ENCODE results near the gene TMEM244. TPM values are rescaled to one million over a fixed set of nuclear protein-coding genes. Genes with fewer than 3 reads are reported as not detected.

TMEM244 gene
- total RNA-seq, 4 donors from 2014 or later: not detected

GRCh38 chr6:129801909-129802308 lies 59.2 kb downstream of the TMEM244 start:
- DNase-seq (ENCODE audit: low spot score in 2 of 2): no peak
- Histone ChIP-seq H3K4me3 (no peak overlapping the region), H3K27me3 (no peaks in the 10 kb centered on the region), H3K27ac (no peak overlapping the region), H3K4me1 (no peaks in the 10 kb centered on the region), H3K36me3 (no peaks in the 10 kb centered on the region), H3K9me3 (peaks cover 0 to 14% (median 0%) of the 10 kb centered on the region in 4 donors)
- TF ChIP-seq CTCF (IDR thresholded peaks at IDR 0.05) (no peak), POLR2A (IDR thresholded peaks at IDR 0.05) (no peak), EP300 (IDR thresholded peaks at IDR 0.05) (no peak)
- WGBS, 2 donors: 84% methylated on average over 4 of the region's 4 CpGs

- H3K27ac ChIP-seq: no peak overlapping the region
- no peaks in the 10 kb centered on the region for H3K36me3 ChIP-seq
- no peak overlapping the region for H3K4me3 ChIP-seq
- DNase-seq (ENCODE audit: low spot score in 2 of 2): no peak
- H3K9me3 ChIP-seq: no peaks in the 10 kb centered on the region
- WGBS, 2 donors: 62 to 83% methylated on average over 2 of the region's 2 CpGs
- TF ChIP-seq EP300 (IDR thresholded peaks at IDR 0.05): no peak
- TF ChIP-seq POLR2A (IDR thresholded peaks at IDR 0.05): no peak
- TF ChIP-seq CTCF (IDR thresholded peaks at IDR 0.05): no peak
- no peaks in the 10 kb centered on the region for H3K27me3 ChIP-seq
- H3K4me1 ChIP-seq: no peaks in the 10 kb centered on the region
Observed at GRCh38 chr6:129795261-129795660, 65.9 kb downstream of the TMEM244 start.

- no peak for TF ChIP-seq POLR2A (IDR thresholded peaks at IDR 0.05)
- no peak for TF ChIP-seq EP300 (IDR thresholded peaks at IDR 0.05)
- no peak for TF ChIP-seq CTCF (IDR thresholded peaks at IDR 0.05)
- H3K4me1 ChIP-seq: no peaks in the 10 kb centered on the region
- DNase-seq (ENCODE audit: low spot score in 2 of 2): no peak
- H3K9me3 ChIP-seq: no peaks in the 10 kb centered on the region
- no peaks in the 10 kb centered on the region for H3K36me3 ChIP-seq
- 62 to 68% methylated on average over 7 of the region's 7 CpGs for WGBS, 2 donors
- no peak overlapping the region for H3K27ac ChIP-seq
- H3K4me3 ChIP-seq: no peak overlapping the region
- no peaks in the 10 kb centered on the region for H3K27me3 ChIP-seq
Observed at GRCh38 chr6:129793447-129793846, 67.7 kb downstream of the TMEM244 start.

- H3K36me3 ChIP-seq: no peaks in the 10 kb centered on the region
- no peaks in the 10 kb centered on the region for H3K9me3 ChIP-seq
- H3K4me1 ChIP-seq: no peaks in the 10 kb centered on the region
- H3K4me3 ChIP-seq: no peak overlapping the region
- no peak for DNase-seq (ENCODE audit: low spot score in 2 of 2)
- H3K27ac ChIP-seq: no peak overlapping the region
- WGBS, 2 donors: 65 to 76% methylated on average over 4 of the region's 4 CpGs
- no peaks in the 10 kb centered on the region for H3K27me3 ChIP-seq
- TF ChIP-seq CTCF (IDR thresholded peaks at IDR 0.05) (no peak), POLR2A (IDR thresholded peaks at IDR 0.05) (no peak), EP300 (IDR thresholded peaks at IDR 0.05) (no peak)
Observed at GRCh38 chr6:129792049-129792448, 69.1 kb downstream of the TMEM244 start.

GRCh38 chr6:129790785-129791184 lies 70.3 kb downstream of the TMEM244 start:
- 90 to 91% methylated on average over 1 of the region's 1 CpG for WGBS, 2 donors

More at GRCh38 chr6:129790785-129791184, 70.3 kb downstream of the TMEM244 start:
- DNase-seq (ENCODE audit: low spot score in 2 of 2): no peak
- H3K9me3 ChIP-seq: no peaks in the 10 kb centered on the region
- no peaks in the 10 kb centered on the region for H3K4me1 ChIP-seq
- no peak overlapping the region for H3K27ac ChIP-seq
- no peaks in the 10 kb centered on the region for H3K36me3 ChIP-seq
- no peaks in the 10 kb centered on the region for H3K27me3 ChIP-seq
- no peak for TF ChIP-seq CTCF (IDR thresholded peaks at IDR 0.05)
- no peak for TF ChIP-seq EP300 (IDR thresholded peaks at IDR 0.05)
- no peak for TF ChIP-seq POLR2A (IDR thresholded peaks at IDR 0.05)
- H3K4me3 ChIP-seq: no peak overlapping the region

All from tibial nerve (tissue), 4 donors.